CD4-positive, alpha-beta T cell (primary cell): ENCODE results near the gene CXCL9. TPM values are rescaled to one million over a fixed set of nuclear protein-coding genes. Genes with fewer than 3 reads are reported as not detected.
"Not testable (repeated sequence)": the region's sequence is repeated elsewhere in the genome, so short reads cannot be mapped to it uniquely, and the experiment has no call there.

Source experiments
- ATAC-seq: fragments of 200-7000 bp; cut with Tn5 transposase; one replicate; pipeline ENCODE4 v1.10.0; 2022; ENCODE audit warnings: mild to moderate bottlenecking; ENCODE audit not compliant: poor library complexity
- CTCF ChIA-PET: fragments of 350-600 bp; sonication (Branson Sonifier 250); formaldehyde crosslinking; loops from one replicate; lab custom pipeline; 2021; ENCODE audit warnings: antibody characterized with exemption, inconsistent platforms; lab: Charles Lee
- POLR2A ChIA-PET: fragments of 350-600 bp; sonication (Branson Sonifier 250); formaldehyde crosslinking; loops from one replicate; lab custom pipeline; 2021; ENCODE audit warnings: antibody characterized with exemption, inconsistent platforms; lab: Charles Lee
- DNase-seq, 14 experiments: peaks; one replicate each; pipeline ENCODE4 v3.0.0-alpha.2; 2013 to 2020; ENCODE audit warnings: mixed read lengths in 2 of 14
- H3K27ac ChIP-seq, 2 donors: one replicate each; pipeline versions ENCODE4 v1.5.1 to v1.7.0; 2013; ENCODE audit warnings: low read length in 2 of 2, low read depth in 1 of 2, mild to moderate bottlenecking in 1 of 2
- H3K27me3 ChIP-seq, 2 experiments: 1 replicate in 1 of 2; 2 replicates in 1 of 2; pipeline versions ENCODE4 v1.6.1 to v1.7.0; 2013; ENCODE audit warnings: low read length in 2 of 2, control low read depth in 1 of 2, mild to moderate bottlenecking in 1 of 2, moderate library complexity in 1 of 2; ENCODE audit not compliant: insufficient read depth in 2 of 2, control insufficient read depth in 1 of 2
- H3K36me3 ChIP-seq: one replicate; pipeline ENCODE4 v1.6.1; 2013; ENCODE audit warnings: low read length, control low read depth; ENCODE audit not compliant: insufficient read depth
- H3K4me1 ChIP-seq: one replicate; pipeline ENCODE4 v1.6.1; 2013; ENCODE audit warnings: low read length, control low read depth; ENCODE audit not compliant: insufficient read depth
- H3K4me3 ChIP-seq: one replicate; pipeline ENCODE4 v1.5.1; 2013; ENCODE audit warnings: mild to moderate bottlenecking, low read length, moderate library complexity
- H3K9me3 ChIP-seq, 2 experiments: 1 replicate in 1 of 2; 2 replicates in 1 of 2; pipeline versions ENCODE4 v1.6.1 to v1.7.0; 2013; ENCODE audit warnings: low read length in 2 of 2, mild to moderate bottlenecking in 2 of 2, control low read depth in 1 of 2, moderate library complexity in 1 of 2; ENCODE audit not compliant: control insufficient read depth in 1 of 2, insufficient read depth in 1 of 2
- H3K27ac Mint-ChIP-seq: one replicate; pipeline ENCODE4 v1.8.0; 2020; ENCODE audit warnings: mixed read lengths
- H3K27me3 Mint-ChIP-seq: one replicate; pipeline ENCODE4 v1.8.0; 2021; ENCODE audit warnings: mixed read lengths
- H3K36me3 Mint-ChIP-seq: one replicate; pipeline ENCODE4 v1.8.0; 2021; ENCODE audit warnings: low read depth, mixed read lengths
- H3K4me1 Mint-ChIP-seq: one replicate; pipeline ENCODE4 v1.8.0; 2021; ENCODE audit warnings: low read depth, mixed read lengths
- H3K4me3 Mint-ChIP-seq: one replicate; pipeline ENCODE4 v1.8.0; 2020; ENCODE audit warnings: mild to moderate bottlenecking, mixed read lengths
- H3K9me3 Mint-ChIP-seq: one replicate; pipeline ENCODE4 v1.8.0; 2020; ENCODE audit warnings: mixed read lengths
- CTCF ChIP-seq: fragments of 200-600 bp; IDR thresholded peaks from one replicate; pipeline ENCODE4 v1.8.0; 2022; ENCODE audit warnings: antibody characterized with exemption, mild to moderate bottlenecking
- intact Hi-C, 2 experiments: fragments of 100-400 bp; cut with DNase I in 1 of 2; cut with micrococcal nuclease in 1 of 2; formaldehyde crosslinking; loops; one replicate each; pipeline versions ENCODE4 v1.15.1 to v1.9.0; 2023 to 2025; cut with DNase I, micrococcal nuclease
- total RNA-seq, 174 experiments: library from RNA in 2 of 174; stranded (reverse) in 2 of 174; gene quantifications; one replicate each; pipeline ENCODE4 v1.2.3 and lab custom pipeline; 2021 to 2026

The CXCL9 gene
- total RNA-seq, 2 experiments from 2014 or later: not detected

GRCh38 chr4:76053730-76054129 is 46.4 kb upstream of the CXCL9 start:
- no peaks in the 10 kb centered on the region for H3K36me3 Mint-ChIP-seq
- Histone ChIP-seq H3K27ac (no peak overlapping the region), H3K27me3 (no peaks in the 10 kb centered on the region), H3K4me1 (no peaks in the 10 kb centered on the region), H3K4me3 (no peak overlapping the region), H3K36me3 (no peaks in the 10 kb centered on the region), H3K9me3 (no peaks in the 10 kb centered on the region)
- POLR2A ChIA-PET: no interaction called here
- TF ChIP-seq CTCF: no peak
- H3K4me1 Mint-ChIP-seq: no peaks in the 10 kb centered on the region
- no peak overlapping the region for H3K4me3 Mint-ChIP-seq
- H3K27ac Mint-ChIP-seq: no peak overlapping the region
- intact Hi-C loops: no loop called here
- H3K27me3 Mint-ChIP-seq: peaks cover 9% of the 10 kb centered on the region
- no peaks in the 10 kb centered on the region for H3K9me3 Mint-ChIP-seq
- ATAC-seq (no peak), DNase-seq (no peak)
- CTCF ChIA-PET: interaction anchor here (1.3 to 1.6 kb wide), 2 partner anchors 16 to 58 kb away, joined by 3 read pairs; no protein-coding TSS in a partner anchor

GRCh38 chr4:76050560-76051050 is 43.3 kb upstream of the CXCL9 start:
- H3K27ac Mint-ChIP-seq, DNase-seq, H3K9me3 Mint-ChIP-seq, H3K27me3 Mint-ChIP-seq, H3K4me3 ChIP-seq, H3K4me1 ChIP-seq, H3K4me3 Mint-ChIP-seq, intact Hi-C loops, H3K27me3 ChIP-seq, H3K9me3 ChIP-seq, H3K36me3 ChIP-seq, H3K36me3 Mint-ChIP-seq, POLR2A ChIA-PET, ATAC-seq, H3K27ac ChIP-seq, H3K4me1 Mint-ChIP-seq: not testable (repeated sequence)
- CTCF ChIA-PET: interaction anchor here (0.6 kb wide), 1 partner anchor 334 kb away, joined by 3 read pairs; no protein-coding TSS in a partner anchor

- H3K4me3 ChIP-seq, H3K36me3 ChIP-seq, ATAC-seq, DNase-seq, intact Hi-C loops, H3K36me3 Mint-ChIP-seq, H3K9me3 ChIP-seq, H3K27me3 ChIP-seq, H3K27ac Mint-ChIP-seq, H3K4me1 ChIP-seq, H3K4me1 Mint-ChIP-seq, H3K4me3 Mint-ChIP-seq, POLR2A ChIA-PET, H3K27me3 Mint-ChIP-seq, H3K9me3 Mint-ChIP-seq, H3K27ac ChIP-seq: not testable (repeated sequence)
- CTCF ChIA-PET: interaction anchor here (0.6 kb wide), 1 partner anchor 334 kb away, joined by 3 read pairs; no protein-coding TSS in a partner anchor
These were observed 42.6 kb upstream of the CXCL9 start for GRCh38 chr4:76049860-76050416.

- H3K36me3 Mint-ChIP-seq, POLR2A ChIA-PET, H3K27ac ChIP-seq, CTCF ChIA-PET, H3K4me1 ChIP-seq, H3K27me3 ChIP-seq, H3K4me3 ChIP-seq, intact Hi-C loops, H3K36me3 ChIP-seq, ATAC-seq, H3K4me1 Mint-ChIP-seq, H3K9me3 ChIP-seq, H3K27me3 Mint-ChIP-seq, DNase-seq, H3K27ac Mint-ChIP-seq, H3K9me3 Mint-ChIP-seq, H3K4me3 Mint-ChIP-seq: not testable (repeated sequence)
These were observed 37.4 kb upstream of the CXCL9 start for GRCh38 chr4:76044686-76045085.

GRCh38 chr4:76043306-76043705 is 36.0 kb upstream of the CXCL9 start:
- H3K36me3 ChIP-seq, H3K9me3 ChIP-seq, H3K27me3 ChIP-seq, H3K36me3 Mint-ChIP-seq, POLR2A ChIA-PET, ATAC-seq, H3K27me3 Mint-ChIP-seq, H3K27ac ChIP-seq, intact Hi-C loops, H3K4me3 Mint-ChIP-seq, H3K9me3 Mint-ChIP-seq, CTCF ChIA-PET, H3K4me1 ChIP-seq, H3K4me1 Mint-ChIP-seq, DNase-seq, H3K4me3 ChIP-seq, H3K27ac Mint-ChIP-seq: not testable (repeated sequence)

- CTCF ChIA-PET, H3K36me3 ChIP-seq, H3K27me3 Mint-ChIP-seq, H3K4me1 ChIP-seq, H3K27ac ChIP-seq, H3K4me1 Mint-ChIP-seq, intact Hi-C loops, H3K27ac Mint-ChIP-seq, H3K9me3 Mint-ChIP-seq, H3K4me3 Mint-ChIP-seq, H3K4me3 ChIP-seq, H3K9me3 ChIP-seq, H3K27me3 ChIP-seq, POLR2A ChIA-PET, ATAC-seq, H3K36me3 Mint-ChIP-seq: not testable (repeated sequence)
- peak in 1 of 14 experiments; percentile 19 for DNase-seq
These were observed 35.1 kb upstream of the CXCL9 start for GRCh38 chr4:76042241-76042998.
